ENCODE measurements around the gene TRIM44.

GRCh38 chr11:35631891-35632290 lies 30.7 kb upstream of the TRIM44 start:
- TF ChIP-seq POLR2AphosphoS5 (IDR thresholded peaks at IDR 0.05) (no peak), POLR2A (IDR thresholded peaks at IDR 0.05) (no peak)
- TF ChIP-seq, protein P1, sequence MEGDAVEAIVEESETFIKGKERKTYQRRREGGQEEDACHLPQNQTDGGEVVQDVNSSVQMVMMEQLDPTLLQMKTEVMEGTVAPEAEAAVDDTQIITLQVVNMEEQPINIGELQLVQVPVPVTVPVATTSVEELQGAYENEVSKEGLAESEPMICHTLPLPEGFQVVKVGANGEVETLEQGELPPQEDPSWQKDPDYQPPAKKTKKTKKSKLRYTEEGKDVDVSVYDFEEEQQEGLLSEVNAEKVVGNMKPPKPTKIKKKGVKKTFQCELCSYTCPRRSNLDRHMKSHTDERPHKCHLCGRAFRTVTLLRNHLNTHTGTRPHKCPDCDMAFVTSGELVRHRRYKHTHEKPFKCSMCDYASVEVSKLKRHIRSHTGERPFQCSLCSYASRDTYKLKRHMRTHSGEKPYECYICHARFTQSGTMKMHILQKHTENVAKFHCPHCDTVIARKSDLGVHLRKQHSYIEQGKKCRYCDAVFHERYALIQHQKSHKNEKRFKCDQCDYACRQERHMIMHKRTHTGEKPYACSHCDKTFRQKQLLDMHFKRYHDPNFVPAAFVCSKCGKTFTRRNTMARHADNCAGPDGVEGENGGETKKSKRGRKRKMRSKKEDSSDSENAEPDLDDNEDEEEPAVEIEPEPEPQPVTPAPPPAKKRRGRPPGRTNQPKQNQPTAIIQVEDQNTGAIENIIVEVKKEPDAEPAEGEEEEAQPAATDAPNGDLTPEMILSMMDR (IDR thresholded peaks at IDR 0.05) = no peak
